GM13976 (cell line): ENCODE data around the gene RCAN2.

Source experiments
- DNase-seq: peaks from one replicate; pipeline ENCODE4 v3.0.0; 2012; ENCODE audit warnings: low spot score
- in situ Hi-C: fragments of 300-500 bp; cut with MboI; formaldehyde crosslinking; loops from one replicate; pipeline ENCODE4 v1.12.0; 2022; ENCODE audit warnings: low sequenced_read_pairs, mixed read lengths, inconsistent platforms; ENCODE audit not compliant: unreplicated experiment
- TF ChIP-seq, protein P1 (sequence below): IDR thresholded peaks from 2 replicates; pipeline ENCODE4 v1.5.1; 2012; ENCODE audit warnings: borderline replicate concordance, mild to moderate bottlenecking; ENCODE audit not compliant: insufficient read depth; ENCODE audit errors: extremely low read depth, missing control alignments, control extremely low read depth

The RCAN2 gene

DNA sequence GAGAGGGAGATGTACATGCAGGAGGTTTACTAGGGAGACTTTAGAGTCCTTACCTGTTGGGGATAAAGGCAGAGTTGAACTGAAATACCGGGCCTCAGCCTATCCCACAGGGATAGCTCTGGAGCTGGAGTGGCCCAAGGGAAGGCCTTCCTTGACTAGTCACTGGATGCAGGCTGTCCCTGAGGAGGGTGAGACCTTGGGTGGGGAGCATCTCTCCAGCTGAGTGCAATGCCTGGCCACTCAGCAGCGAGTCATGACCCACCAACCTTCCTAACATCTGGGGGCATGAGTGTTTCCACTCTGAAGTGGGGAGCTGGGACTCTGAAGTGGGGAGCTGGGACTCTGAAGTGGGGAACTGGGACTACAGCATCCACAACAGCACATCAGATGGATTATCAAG is 274.4 kb downstream of the RCAN2 start:
- in situ Hi-C loops, result loop anchor here (25.0 kb wide), 2 partner anchors 280 to 420 kb away; no protein-coding TSS in a partner anchor
- no peak for DNase-seq
- TF ChIP-seq, protein P1, sequence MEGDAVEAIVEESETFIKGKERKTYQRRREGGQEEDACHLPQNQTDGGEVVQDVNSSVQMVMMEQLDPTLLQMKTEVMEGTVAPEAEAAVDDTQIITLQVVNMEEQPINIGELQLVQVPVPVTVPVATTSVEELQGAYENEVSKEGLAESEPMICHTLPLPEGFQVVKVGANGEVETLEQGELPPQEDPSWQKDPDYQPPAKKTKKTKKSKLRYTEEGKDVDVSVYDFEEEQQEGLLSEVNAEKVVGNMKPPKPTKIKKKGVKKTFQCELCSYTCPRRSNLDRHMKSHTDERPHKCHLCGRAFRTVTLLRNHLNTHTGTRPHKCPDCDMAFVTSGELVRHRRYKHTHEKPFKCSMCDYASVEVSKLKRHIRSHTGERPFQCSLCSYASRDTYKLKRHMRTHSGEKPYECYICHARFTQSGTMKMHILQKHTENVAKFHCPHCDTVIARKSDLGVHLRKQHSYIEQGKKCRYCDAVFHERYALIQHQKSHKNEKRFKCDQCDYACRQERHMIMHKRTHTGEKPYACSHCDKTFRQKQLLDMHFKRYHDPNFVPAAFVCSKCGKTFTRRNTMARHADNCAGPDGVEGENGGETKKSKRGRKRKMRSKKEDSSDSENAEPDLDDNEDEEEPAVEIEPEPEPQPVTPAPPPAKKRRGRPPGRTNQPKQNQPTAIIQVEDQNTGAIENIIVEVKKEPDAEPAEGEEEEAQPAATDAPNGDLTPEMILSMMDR, result no peak

DNA sequence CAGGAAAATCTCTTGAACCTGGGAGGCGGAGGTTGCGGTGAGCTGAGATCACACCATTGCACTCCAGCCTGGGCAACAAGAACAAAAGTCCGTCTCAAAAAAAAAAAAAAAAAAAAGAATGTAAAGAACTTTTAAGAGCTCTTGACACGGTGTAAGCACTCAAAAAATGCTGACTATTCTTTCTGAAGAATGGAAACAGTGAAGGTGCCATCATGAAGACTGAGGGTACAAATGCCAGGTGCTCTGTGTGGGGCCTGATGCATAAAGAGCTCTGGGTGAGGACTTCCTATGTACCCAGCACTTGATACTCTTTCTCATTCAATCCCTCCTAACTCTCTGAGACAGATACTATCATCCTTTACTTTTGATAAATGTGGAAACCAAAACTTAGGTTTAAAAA is 275.5 kb downstream of the RCAN2 start:
- no peak for DNase-seq
- in situ Hi-C loops, result loop anchor here (25.0 kb wide), 2 partner anchors 278 to 422 kb away; no protein-coding TSS in a partner anchor

DNA sequence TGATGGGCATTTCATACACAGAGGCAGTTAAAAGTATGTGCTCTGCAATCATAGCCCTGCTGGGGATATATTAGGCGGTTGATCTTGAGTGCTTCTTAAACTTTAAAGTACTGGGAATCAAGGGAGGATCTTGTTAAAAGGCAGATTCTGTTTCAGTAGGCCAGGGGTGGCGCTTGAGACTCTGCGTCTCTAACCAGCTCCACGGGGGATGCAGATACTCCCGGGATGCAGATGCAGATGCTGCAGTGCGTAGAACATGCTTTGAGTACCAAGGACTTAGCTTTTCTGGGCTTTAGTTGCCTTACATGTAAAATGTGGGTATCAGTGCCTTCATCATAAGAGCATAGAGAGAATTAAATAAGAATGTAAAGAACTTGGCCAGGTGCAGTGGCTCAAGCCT is 276.0 kb downstream of the RCAN2 start:
- in situ Hi-C loops, result loop anchor here (25.0 kb wide), 2 partner anchors 278 to 422 kb away; no protein-coding TSS in a partner anchor

More for the DNA sequence above, 275.5 kb downstream of the RCAN2 start:
- TF ChIP-seq, protein P1, result no peak

DNA sequence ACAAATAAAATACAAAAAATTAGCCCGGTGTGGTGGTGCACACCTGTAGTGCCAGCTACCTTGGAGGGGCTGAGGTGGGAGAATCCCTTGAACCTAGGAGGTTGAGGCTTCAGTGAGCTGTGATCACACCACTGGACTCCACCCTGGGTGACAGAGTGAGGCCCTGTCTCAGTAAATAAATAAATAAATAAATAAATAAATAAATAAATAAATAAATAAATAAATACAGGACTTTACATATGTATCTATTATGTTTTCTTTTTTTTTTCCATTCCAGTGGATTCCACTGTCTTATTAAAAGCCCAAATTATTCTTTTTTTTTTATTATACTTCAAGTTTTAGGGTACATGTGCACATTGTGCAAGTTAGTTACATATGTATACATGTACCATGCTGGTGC is 279.3 kb downstream of the RCAN2 start:
- TF ChIP-seq, protein P1, result no peak
- in situ Hi-C loops, result loop anchor here (25.0 kb wide), 2 partner anchors 275 to 425 kb away; no protein-coding TSS in a partner anchor

More for the DNA sequence above, 276.0 kb downstream of the RCAN2 start:
- TF ChIP-seq, protein P1, result no peak
- DNase-seq, result no peak

DNA sequence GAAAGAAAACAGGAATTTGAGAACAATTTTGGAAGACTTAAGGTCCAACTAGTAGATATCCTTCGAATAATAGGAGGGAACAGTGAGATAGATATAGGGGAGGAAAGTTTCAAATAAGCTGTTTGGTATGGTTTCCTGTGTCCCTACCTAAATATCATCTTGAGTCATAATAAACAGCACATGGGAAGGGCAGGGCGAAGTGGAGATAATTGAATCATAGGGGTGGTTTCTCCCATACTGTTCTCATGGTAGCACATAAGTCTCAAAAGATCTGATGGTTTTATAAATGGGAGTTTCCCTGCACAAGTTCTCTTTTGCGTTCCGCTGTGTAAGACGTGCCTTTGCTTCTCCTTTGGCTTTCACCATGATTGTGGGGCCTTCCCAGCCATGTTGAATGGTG is 281.0 kb downstream of the RCAN2 start:
- in situ Hi-C loops, result loop anchor here (25.0 kb wide), 2 partner anchors 273 to 427 kb away; no protein-coding TSS in a partner anchor
- DNase-seq, result no peak
- TF ChIP-seq, protein P1, result no peak

More for the DNA sequence above, 279.3 kb downstream of the RCAN2 start:
- DNase-seq, result no peak

DNA sequence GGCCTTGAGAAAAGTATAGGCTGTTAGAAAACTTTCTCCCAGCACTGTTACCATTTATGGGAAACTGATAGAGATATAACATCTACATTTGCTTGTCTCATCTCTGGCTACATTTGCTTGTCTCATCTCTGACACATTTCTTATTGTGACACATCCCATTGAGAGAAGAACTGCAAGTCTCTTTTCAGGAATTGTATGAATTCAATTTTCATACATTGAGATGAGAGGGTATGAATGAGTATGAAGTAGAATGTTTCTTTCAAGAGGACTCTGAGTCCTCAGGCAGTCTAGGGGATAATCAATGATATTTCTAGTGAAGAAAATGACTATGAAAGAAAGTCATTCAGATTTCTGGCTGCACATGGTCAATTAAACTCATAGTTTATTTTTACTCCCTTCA is 282.9 kb downstream of the RCAN2 start:
- in situ Hi-C loops, result loop anchor here (25.0 kb wide), 2 partner anchors 271 to 429 kb away; no protein-coding TSS in a partner anchor
- DNase-seq, result no peak
- TF ChIP-seq, protein P1, result no peak
